GM18507 (cell line): ENCODE measurements around the gene RASA3.

Experiments used
- DNase-seq: peaks from one replicate; pipeline ENCODE4 v3.0.0; 2011; ENCODE audit warnings: low read depth; ENCODE audit not compliant: insufficient read length; ENCODE audit errors: extremely low spot score
- FAIRE-seq: peaks from 2 replicates; lab custom pipeline; 2011; peaks lifted over from hg19 to GRCh38; lab: Jason Lieb, UNC

Gene RASA3

GRCh38 chr13:113955235-113955634 is 177.2 kb downstream of the RASA3 start:
- DNase-seq (no peak), FAIRE-seq (no peak)

GRCh38 chr13:113954046-113954835 is 178.2 kb downstream of the RASA3 start:
- no peak for FAIRE-seq
- no peak for DNase-seq

- FAIRE-seq (no peak), DNase-seq (no peak)
These were observed 178.9 kb downstream of the RASA3 start for GRCh38 chr13:113953561-113953960.

- FAIRE-seq (no peak), DNase-seq (no peak)
These were observed 179.4 kb downstream of the RASA3 start for GRCh38 chr13:113952983-113953520.

GRCh38 chr13:113952151-113952982 is 180.1 kb downstream of the RASA3 start:
- no peak for DNase-seq
- FAIRE-seq: no peak

GRCh38 chr13:113951246-113951999 is 181.0 kb downstream of the RASA3 start:
- FAIRE-seq (no peak), DNase-seq (peak; percentile 75)

- DNase-seq (no peak), FAIRE-seq (no peak)
These were observed 181.8 kb downstream of the RASA3 start for GRCh38 chr13:113950451-113951245.

- DNase-seq (no peak), FAIRE-seq (no peak)
These were observed 182.9 kb downstream of the RASA3 start for GRCh38 chr13:113949546-113949945.

- DNase-seq (no peak), FAIRE-seq (no peak)
These were observed 184.2 kb downstream of the RASA3 start for GRCh38 chr13:113948034-113948742.

- DNase-seq (no peak), FAIRE-seq (no peak)
These were observed 185.0 kb downstream of the RASA3 start for GRCh38 chr13:113947311-113948033.

- FAIRE-seq (no peak), DNase-seq (no peak)
These were observed 185.8 kb downstream of the RASA3 start for GRCh38 chr13:113946409-113947181.

GRCh38 chr13:113945857-113946408 is 186.5 kb downstream of the RASA3 start:
- FAIRE-seq (no peak), DNase-seq (no peak)

- DNase-seq: no peak
- no peak for FAIRE-seq
These were observed 188.4 kb downstream of the RASA3 start for GRCh38 chr13:113943821-113944565.

GRCh38 chr13:113942591-113943103 is 189.8 kb downstream of the RASA3 start:
- DNase-seq (no peak), FAIRE-seq (no peak)

- no peak for DNase-seq
- no peak for FAIRE-seq
These were observed 190.7 kb downstream of the RASA3 start for GRCh38 chr13:113941571-113942191.

- FAIRE-seq (no peak), DNase-seq (no peak)
These were observed 192.5 kb downstream of the RASA3 start for GRCh38 chr13:113939944-113940297.
